H4 (cell line): Measurements from ENCODE around the gene BACE1. TPM values are rescaled to one million over a fixed set of nuclear protein-coding genes. Genes with fewer than 3 reads are reported as not detected.

Experiments used
- DNase-seq: peaks from one replicate; pipeline ENCODE4 v3.0.0-alpha.2; 2015; ENCODE audit warnings: low spot score
- total RNA-seq: library from RNA; depleted of rRNA; stranded (reverse); fragments of >200 nt; shearing (Covaris generic); gene quantifications from 2 replicates; pipeline ENCODE4 v1.2.3, GENCODE V29; 2014

Gene BACE1
- total RNA-seq, 1 experiment from 2014 or later = 24.4 TPM

DNA sequence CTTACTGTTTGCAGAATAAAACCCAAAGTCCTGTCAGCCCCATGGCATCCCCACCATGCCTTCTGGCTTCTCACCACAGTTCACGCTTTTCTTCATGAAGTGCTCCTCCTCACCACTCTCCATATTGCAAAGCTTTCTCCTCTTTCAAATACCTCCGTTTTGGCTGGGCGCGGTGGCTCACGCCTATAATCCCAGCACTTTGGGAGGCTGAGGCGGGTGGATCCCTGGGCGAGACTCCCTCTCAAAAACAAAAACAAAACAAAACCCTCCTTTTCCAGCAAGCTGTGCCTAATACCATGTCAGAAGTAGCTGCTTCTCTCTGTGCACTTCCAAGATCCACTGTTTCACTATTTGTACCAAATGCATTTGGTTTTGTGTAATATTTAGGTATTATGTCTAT, 6.7 kb downstream of the BACE1 start:
- no peak for DNase-seq

DNA sequence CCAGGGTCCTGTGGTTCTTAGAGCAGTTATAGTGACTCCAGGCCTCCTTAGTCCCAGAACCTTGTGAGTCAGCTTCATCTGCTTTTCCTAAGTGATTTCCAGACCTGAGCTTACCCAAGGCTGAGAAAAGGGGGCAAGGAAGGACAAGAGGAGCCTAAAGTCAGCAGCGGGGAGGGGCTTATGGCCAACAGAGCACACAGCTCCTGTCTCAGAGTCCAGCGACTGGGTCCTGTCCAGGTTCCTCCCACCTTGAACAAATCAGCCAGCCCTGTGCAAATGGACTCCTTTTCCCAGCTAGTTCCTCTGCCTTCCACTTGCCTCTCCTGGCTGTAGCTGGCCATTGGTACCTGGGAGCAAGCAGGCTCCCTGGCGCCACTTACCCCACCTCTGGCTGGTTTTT, 10.9 kb downstream of the BACE1 start:
- no peak for DNase-seq

DNA sequence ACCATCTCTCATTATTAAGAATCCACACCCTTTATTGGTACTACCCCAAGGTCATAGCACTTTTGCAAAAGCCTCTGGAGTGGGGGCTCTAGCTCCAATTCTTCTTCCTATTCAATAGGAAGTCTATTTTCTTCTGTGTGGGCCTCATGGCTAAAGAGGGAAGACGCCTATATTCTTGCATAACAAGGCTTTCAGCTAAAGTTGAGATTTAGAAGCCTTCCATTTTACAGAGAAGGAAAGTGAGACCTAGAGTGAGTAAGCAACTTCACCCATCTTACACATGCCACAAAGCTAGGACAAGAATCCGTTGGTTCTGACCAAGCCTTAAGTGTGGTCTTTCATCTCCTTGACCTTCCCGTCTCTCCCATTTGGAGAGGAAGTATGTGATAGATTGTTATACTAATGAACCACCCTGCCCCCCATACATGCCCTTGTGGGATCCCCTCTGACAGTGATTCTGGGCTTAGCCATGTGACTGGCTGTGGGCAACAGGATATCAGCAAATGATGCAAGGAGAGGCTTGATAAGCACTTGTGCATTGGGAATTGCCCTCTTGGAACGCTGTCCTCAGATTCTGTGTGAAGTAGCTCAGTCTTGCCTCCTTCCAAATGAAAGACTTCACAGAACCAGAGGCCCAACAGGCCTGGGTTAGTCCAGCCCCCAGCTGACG, 12.3 kb downstream of the BACE1 start:
- no peak for DNase-seq

DNA sequence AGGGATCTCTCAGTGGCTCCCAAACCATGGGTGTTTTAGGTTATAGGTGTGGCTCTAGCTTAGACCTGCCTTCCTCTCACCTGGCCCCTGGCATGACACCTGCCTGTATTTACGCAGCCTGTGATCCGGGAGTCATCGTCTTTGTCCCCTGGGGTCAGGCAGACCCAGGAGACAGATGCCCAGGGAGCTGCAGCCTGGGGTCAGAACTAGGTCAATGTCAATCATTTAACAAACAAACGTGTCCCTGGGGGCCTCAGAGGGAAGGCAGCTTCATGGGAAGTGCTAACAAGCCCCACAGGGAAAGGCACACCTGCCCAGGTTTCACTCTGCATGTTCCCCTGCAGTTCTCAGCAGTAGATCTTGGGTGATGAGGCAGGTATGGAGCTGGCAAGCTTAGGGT, 13.0 kb downstream of the BACE1 start:
- no peak for DNase-seq

DNA sequence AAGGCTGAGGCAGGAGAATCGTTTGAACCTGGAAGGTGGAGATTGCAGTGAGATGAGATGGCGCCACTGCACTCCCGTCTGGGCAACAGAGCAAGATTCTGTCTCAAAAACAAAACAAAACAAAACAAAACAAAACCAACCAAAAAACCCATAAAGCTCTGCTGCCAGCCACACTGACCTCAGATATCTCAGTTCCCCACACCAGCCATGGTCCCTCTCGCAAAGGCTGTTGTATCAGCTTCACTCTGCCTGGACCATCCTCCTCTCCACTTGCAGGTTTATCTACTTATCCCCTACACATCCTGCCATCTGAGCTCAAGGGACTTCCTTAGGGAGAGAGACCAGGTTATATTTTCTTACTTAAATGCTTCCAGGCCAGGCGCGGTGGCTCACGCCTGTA, 13.8 kb downstream of the BACE1 start:
- no peak for DNase-seq

DNA sequence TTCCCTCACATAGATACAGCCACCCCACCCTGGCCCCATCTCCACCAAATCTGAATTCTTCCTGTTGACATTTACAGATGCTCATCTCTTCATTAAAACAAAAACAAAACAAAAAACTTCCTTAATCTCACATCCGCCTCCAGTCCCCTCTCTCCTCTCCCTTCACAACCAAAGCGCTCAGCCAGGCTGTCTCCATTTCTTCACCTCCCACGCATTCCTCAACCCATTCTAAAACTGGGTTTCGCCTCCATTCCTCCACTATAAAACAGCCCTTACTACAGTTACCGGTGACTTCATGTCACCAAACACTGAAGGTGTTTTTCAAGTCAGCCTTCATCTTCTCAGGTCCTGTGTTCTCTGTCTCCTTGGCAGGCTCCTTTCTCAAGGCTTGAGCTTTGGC, 15.3 kb downstream of the BACE1 start:
- DNase-seq = no peak

DNA sequence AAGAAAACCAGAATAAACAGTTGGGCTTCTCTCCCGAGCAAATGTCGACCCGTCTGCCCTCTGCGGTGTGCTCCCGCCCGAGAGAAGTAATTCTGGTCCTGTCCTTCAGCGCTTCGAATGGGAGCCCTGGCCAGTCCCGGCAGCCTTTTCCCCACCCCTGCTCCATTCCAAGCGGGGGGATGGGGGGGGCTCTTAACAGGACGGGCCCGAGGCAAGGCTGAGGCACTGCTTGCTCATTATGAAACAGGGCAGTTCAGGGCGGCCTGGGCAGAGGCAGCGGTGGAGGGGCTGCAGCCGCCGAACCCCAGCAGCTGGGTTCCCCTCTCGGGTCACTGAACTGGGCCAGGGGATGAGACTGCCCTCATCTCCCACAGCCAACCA, 15.8 kb downstream of the BACE1 start:
- no peak for DNase-seq

DNA sequence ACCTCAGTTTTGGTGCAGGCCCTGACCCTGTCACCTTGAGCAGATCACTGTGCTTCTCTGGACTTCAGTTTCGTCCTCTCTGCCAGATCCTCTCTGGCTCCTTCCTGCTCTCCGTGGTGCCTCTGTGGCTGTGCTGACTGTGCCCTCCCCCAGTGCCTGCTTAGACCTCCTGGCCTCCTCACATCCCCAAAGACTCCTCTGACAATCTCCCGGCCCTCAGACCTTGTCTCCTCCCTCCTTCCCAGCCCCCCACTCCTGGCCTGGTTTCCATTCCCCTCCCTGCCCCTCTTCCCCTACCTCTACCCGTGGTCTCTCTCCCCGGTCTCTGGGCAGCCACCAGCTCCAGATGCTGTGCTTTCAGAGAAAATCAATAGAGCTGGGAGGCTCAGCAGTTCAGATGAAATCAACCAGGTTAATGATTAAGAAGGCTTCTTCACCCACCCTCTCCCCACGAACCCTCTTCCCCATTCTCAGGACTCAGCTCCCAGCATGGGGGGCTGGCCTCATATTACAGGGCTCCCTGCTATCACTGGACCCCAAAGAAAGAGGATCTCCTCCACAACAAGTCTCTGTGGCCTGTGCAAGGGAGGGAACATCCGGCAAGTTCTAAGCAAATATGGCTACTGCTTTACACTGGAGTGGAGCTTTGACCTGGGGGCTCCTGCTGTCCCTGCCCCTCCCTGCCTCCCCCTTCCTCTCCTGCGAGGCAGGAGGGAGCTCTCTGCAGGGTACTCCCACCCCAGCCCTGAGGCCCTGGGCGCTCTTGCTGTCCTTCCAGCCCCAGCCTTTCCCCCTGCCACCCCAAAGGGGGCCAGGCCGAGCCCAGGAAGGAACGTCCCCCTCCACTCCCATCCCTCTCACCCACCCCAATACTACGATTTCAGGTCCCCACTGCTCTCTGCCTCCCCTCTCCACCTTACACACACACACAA, 16.4 kb downstream of the BACE1 start:
- no peak for DNase-seq

DNA sequence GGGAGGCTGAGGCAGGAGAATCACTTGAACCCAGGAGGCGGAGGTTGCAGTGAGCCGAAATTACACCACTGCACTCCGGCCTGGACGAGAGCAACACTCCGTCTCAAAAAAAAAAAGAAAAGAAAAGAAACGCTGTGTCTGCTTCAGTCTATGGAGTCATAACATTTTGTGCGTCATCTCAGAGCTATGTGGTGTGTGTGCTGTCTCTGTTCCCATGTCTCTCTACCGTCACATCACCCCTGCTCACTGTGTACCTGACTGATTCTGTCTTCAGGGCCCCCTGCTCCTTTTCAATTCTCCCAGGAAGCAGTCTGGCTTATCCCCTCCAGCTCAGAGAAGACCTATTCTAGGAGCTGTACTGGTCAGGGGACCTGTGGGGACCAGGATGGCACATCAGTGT, 17.9 kb downstream of the BACE1 start:
- DNase-seq = no peak

DNA sequence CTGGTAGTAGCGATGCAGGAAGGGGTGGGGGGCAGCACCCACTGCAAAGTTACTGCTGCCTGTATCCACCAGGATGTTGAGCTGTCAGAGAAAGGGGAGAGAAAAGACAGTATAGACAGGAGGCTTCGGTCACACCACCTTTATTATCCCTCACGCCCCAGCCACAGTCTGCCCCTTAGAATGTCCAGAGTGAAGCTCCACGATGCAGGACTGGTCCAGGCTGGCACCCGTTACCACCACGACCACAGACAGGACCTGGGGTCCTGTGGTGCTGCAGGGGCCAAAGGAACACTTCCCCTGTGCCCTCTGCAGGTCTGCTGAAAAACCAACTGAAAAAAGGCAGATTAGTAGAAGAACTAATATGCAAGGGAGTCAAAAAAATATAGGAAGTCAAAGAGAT, 19.2 kb downstream of the BACE1 start:
- no peak for DNase-seq

DNA sequence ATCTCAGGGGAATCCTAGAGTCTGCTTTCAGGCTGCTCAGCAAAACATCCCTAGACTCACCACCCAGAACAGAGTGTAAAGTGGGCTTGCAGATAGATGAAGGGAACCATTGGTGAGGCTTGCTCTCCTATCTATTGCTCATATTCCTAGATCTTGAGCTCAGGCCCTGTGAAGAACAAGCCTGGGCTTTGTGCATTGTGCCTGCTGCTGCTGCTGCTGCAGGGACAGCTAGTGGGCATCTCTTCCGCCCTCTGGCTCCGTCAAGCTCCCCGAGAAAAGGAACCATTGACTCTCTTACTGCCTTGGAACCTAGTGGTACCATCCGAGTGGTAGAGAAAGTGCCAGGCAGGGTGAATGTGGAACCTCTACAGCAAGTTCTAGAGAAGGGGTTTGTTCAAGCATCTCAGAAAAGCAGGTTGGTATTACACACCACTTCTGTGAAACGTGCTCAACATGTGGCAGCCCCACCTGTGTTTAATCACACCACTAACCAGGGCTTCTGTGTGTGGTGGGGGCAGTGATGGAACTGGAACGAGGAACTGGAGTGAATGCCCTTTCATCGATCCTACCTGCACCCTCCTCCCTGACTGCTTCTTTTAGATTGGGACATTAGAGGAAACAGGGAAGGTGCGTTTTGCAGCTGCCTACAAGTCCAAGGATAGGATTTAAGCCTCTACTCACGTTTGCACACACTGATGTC, 20.5 kb downstream of the BACE1 start:
- no peak for DNase-seq

DNA sequence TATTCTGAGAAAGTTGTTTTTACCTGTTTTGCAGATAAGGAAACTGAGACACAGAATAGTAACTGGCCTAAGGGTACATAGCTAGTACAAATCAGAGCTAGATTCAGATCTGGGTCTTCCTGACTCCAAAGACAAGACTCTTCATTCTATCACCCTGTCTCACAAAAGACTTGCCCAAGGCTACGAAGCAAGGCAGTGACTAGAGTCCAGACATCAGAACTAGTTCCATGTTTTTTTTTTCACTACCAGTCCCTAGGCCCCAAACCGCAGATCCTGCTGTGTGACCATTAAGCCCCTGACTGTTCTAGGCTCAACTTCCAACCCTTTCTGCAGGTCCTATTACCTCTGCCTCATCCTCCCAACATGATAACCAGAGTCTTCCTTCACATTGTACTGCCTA, 23.4 kb downstream of the BACE1 start:
- DNase-seq = no peak

DNA sequence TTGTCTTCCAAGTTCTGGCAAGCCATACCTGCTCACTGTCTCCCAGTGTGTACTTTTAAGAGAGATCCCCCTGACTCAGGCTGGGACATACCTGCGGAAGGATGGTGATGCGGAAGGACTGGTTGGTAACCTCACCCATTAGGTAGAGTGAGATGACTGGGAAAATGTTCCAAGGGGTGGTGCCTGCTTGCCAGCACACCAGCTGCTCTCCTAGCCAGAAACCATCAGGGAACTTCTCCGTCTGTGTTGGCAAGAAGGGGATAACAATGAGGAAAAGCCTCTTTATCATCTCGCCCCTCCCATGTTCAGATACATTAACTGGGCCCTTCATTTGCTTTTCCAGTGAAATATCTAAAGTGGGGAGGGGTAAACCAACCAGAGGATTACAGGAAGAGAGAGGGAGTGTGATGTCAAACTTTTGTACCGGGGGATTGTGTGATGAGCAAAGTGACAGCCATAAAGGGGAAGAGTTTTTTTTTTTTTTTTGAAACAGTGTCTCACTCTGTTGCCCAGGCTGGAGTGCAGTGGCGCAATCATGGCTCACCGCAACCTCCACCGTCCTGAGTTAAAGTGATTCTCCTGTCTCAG, 25.2 kb downstream of the BACE1 start, which contains the start of gene BACE1-AS:
Gene BACE1-AS, plus strand, starts transcription at position 538 of the 588 bp plus-strand sequence.
- no peak for DNase-seq

DNA sequence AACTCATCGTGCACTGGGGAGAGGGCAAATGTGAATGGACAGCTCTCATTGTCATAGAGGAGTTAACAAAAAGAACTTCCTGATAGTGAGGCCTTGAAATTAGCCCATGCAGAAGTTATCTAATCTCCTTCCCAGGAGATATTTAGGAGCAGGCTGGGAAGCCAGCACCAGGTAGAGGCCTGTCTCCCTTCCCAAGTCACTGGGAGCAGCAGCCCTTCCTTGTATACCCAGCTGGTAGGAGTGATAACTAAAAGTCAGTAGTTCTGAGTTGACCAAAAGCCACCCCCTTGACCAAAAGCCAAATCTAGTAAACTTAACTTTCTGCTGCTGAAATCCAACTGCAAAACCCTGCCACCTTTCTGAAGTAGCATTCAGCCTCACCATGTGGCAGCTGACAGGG, 26.3 kb downstream of the BACE1 start:
- no peak for DNase-seq

DNA sequence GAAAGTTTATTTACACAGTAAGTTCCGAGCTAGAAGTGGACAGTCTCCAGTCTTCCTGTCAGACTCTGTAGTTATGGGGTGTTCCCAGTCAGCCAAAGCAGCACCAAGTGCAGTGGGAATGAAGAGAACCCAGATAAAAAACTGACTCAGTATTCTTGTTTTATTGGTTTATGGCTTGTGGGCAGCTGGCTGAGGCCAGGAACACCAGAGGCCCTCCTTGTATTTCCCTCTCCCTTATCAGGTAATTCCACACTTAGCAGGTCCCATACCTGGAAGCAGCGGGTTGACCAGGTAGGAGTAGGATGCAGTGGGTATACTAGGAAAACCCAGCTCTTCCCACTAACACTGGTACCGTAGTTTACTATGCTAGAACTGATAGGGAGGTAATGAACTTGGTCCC, 28.4 kb downstream of the BACE1 start:
- no peak for DNase-seq

DNA sequence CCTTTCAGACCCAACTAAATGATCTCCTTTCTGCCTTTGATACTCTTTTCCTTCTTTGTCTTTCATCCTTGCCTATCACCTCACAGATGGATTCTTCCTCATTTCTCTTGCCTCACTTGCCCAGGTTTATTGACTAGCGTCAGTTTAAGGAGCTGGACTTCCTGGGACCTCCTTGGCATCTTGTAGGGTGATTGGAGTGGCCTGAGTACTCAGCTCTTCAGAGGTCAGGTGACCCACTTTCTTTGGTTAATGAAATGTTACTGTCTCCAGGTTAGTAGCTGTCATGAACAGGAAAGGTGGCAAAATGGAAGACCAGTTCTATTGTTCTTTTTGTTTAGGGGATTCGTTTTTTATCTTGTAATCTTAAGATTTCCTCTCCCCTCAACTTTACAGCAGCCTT, 29.5 kb downstream of the BACE1 start:
- DNase-seq = no peak

DNA sequence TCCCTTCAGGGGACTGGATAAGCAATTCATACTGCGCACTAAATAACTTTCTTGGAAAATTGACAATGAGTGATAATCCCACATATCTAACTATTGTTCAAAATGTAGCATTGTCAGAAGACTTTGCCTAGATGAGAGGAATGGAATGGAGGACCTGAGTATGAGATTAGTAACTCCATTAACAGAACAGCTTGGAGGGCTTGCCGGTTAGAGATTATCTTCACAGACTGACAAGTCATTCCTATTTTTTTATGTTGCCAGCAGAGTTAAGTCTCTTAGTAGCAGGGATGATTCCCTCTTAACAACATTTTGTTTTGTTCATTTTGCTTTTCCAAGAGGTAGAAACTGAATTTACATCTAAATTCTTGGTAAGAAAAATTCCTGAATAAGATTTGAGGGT, 32.0 kb downstream of the BACE1 start:
- DNase-seq = no peak

DNA sequence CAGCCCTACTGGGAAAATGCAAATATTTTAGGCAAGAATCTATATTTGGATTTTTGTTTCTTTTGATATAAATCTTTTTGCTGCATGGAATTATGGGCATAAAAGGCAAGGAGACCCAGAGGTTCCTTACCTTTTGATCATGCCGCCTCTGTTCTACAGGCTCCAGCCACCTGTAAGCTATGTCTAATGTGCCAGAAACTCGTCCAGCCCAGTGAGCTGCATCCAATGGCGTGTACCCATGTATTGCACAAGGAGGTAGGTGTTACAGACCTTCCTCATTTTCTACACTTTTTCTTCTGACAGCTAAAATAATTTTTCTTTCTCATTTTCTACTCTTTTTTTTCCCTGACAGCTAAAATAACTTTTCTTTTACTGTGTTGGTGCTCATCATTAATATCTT, 33.1 kb downstream of the BACE1 start:
- no peak for DNase-seq

DNA sequence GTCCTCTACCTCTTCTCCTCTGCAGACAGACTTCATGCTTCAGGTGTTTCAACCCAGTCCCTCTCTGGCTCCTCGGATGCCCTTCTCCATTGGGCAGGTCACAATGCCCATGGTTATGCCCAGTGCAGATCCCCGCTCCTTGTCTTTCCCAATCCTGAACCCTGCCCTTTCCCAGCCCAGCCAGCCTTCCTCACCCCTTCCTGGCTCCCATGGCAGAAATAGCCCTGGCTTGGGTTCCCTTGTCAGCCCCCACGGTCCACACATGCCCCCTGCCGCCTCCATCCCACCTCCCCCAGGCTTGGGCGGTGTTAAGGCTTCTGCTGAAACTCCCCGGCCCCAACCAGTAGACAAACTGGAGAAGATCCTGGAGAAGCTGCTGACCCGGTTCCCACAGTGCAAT, 34.2 kb downstream of the BACE1 start:
- no peak for DNase-seq

DNA sequence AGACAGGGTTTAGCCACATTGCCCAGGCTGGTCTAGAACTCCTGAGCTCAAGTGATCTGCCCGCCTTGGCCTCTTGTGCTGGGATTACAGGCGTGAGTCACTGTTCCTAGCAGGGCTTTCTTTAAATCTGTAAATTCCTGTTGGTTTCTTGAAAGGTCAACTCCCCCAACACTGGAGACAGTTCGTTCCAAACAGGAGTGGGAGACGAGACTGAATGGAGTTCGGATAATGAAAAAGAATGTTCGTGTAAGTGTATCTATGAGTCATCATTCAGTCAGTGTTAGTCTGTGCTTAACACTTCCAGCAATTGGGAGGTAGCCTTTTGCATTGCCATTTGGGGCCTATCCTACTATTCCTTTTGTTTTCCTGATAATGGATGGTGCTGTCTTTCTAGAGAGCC, 34.9 kb downstream of the BACE1 start:
- peak; percentile 85 for DNase-seq

DNA sequence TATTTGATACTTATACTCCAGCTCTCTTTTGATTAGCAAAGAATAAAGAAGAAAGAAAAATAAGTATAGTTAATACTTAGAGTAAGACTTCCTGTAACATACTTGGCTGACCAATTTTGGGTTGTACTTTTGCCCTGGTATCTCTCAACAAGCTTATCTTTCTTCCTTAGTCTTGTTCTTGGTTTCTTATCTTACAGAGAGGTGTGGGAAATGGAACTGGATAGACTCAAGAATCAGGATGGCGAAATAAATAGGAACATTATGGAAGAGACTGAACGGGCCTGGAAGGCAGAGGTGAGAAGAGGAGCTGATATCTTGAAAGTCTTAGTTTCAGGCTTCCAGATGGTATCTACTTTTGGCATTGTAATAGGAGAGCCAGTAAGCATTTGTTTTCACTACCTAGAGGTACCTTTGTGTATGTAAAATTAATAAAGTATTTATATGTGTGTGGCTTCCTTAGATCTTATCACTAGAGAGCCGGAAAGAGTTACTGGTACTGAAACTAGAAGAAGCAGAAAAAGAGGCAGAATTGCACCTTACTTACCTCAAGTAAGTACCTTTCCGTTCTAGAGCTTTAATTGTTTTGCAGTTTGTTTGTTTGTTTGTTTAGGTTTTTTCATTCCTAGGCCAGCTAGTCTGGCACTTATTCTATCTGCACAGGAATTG, 36.2 kb downstream of the BACE1 start:
- DNase-seq = no peak

DNA sequence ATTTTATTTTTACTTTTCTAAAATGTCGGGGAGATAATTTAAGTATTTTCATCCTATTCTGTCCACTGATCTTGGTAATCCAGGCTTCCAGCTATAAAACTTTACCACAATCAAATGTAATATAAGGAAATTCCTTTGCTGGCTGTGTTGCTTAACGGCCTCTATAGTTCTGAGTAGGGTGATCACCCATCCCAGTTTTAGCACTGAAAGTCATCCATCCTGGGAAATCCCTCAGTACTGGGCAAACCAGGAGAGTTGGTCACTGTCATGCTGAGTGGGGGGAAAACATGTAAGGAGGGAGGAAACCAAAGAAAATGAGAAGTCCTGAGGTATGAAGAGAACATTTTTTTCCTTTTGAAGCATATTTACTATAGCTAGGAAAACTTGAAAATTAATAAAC, 37.7 kb downstream of the BACE1 start:
- DNase-seq = no peak
